ENCODE results near the gene PLEKHA6. TPM values are rescaled to one million over a fixed set of nuclear protein-coding genes. Genes with fewer than 3 reads are reported as not detected.

The PLEKHA6 gene
- total RNA-seq, 2 experiments from 2014 or later, result 0.23 to 0.25 TPM

DNA sequence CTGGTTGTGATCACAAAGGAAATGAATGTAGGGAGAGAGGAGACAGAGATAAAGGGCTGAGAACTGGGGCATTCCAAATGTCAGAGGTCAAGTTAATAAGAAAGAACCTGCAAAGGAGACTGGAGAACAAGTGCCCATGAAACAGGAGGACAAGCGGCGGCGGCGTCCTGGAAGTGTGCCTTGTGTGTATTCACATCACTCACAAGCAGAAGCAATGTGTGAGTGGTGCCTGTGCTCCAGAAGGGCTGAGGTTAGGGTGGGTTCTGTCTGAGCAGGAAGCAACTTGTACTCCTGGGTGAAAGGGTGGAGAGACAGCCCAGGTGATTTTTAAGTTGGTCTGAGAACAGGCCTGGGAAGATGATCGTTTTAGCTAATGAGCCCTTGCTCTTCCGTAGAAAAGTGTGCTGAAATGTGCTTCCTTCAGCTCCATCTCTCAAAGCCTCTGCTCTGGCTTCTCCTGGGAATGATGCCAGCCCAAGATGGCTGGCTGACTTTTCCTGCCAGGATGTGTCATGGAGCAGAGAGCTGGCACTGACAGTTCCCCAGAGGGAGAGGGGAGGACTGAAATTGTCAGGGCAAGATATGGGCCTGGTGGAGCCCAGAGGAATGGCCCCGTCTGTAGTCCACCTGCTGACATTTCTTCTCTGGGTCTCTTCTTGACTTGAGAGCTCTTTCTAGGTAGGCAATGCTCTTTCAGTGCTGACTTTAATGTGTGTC lies 25.1 kb upstream of the PLEKHA6 start:
- POLR2A ChIA-PET, result interaction anchor here (0.5 kb wide), 1 partner anchor 67 kb away, joined by 3 read pairs; no protein-coding TSS in a partner anchor
- CTCF ChIA-PET, result no interaction called here

DNA sequence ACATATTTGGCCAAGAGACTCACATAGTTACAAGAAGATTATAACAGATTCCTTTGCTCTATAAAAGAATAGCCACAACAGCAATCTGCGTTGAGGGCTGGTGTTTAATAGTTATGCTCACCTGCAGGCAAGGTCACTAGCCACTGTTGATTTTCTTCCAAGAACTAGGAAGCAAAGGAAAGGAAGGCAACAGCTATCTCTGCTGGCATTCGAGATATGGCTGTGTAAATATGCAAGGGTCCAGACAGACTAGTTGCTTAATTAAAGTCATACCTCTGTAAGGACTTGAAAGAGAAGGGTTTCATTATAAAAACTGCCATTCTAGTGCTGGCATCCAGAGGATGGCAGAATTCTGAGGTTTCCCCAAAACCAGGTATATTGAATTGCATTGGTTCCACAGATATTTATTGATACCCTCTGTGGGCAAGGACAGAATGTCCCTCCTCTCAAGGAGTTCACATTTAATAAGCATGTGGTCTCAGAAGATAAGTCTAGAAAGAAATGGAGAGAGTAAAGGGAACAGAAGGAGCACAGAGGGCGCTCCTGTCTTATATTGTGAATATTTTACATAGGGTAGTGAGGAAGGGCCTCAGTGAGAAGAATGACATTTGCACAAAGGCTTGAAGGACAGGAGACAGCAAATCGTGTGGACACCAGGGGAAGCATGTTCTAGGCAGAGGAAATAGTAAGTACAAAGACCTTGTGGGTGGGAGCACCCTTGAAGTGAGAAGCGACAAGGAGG lies 23.6 kb upstream of the PLEKHA6 start:
- CTCF ChIA-PET, result interaction anchor here (1.0 to 1.1 kb wide), 2 partner anchors 15 to 48 kb away, joined by 3 to 5 read pairs; no protein-coding TSS in a partner anchor
- POLR2A ChIA-PET, result no interaction called here

DNA sequence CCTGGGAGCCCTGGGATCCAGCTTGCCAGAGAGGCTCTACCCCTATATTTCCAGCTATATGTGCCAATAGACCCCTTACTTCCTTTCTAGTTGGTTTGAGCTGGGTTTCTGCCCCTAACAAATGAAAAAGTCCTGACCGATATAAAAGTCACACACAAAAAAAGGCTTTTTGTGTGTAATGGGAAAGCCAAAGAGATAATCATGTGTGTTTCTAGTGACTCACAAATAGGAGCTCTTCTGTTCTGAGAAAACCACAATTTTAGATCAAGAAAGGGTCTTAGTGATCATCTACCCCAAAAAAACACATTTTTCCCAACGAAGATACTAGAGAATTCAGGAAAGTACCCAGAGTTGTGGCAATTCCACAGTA lies 23.0 kb upstream of the PLEKHA6 start:
- ChIA-PET POLR2A (no interaction called here), CTCF (interaction anchor here (0.7 to 2.8 kb wide), 5 partner anchors 14 to 49 kb away, joined by 3 to 10 read pairs (median 3); no protein-coding TSS in a partner anchor)

DNA sequence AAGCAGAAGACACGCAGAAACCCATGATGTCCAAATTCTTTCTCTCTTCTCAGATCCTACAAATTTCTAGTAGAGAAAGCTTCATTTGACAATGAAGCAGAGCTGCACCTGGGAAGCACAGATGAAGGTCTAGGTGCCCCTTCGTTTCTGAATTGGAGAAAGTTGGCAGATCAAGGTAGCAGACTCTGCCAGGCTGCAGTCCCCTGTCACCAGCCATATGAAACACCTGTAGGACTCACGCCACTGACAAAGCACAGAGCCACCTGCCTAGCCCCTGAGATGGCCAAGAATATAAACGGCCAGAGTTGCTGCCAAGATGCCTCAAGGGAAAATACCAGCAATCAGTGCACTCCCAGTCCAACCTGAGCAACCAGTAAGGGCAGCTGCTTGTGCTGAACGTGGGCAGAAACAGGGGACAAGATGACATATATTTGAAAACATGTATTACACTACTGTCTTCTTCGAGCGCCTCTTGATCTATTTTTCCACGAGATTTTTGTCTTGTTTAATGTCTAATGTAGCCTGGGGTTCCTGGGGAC lies 20.6 kb upstream of the PLEKHA6 start:
- ChIA-PET CTCF (interaction anchor here (2.8 kb wide), 1 partner anchor 16 kb away, joined by 10 read pairs; no protein-coding TSS in a partner anchor), POLR2A (no interaction called here)

DNA sequence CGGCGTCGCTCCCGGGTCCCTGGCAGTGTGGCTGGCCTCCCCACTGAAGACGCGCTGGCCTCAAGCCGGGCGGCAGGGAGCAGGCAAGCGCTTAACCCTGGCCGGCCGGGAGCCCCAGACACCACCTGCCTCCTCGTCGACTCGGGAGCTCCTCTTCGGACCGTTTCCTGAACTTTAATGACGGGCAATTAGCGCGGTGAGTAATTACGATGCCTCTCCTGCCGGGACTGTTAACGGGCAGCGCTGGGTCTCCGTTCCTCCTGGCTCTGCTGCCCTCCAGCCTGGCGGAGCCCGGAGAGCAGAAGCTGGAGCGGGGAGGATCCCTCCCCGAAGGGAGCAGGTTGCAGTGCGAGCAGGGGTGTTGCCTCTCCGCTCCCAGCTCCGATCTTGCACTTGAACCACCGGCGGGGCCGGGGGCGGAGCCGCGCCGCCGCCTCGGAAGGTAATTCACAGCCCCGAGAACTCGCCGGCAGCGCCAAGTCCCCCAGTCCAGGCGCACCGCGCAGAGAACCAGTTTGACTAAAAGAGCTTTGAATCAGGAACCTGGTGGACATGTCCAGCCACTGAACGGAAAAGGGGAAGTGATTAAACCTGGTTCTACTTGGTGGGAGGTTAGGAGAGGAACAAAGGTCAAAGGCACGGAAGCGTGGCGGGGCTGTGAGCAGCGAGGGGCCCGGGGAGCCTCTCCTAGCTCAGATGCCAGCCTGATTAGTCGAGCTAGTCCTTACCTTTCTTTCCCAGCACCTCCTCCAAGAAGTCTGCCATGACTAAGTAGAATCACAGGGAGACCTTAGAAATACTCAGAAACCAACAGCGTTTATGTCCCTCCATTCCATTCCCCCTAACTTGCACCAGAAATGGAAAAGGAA lies 18.3 kb upstream of the PLEKHA6 start:
- ChIA-PET CTCF (interaction anchor here (0.8 to 2.2 kb wide), 4 partner anchors 15 to 171 kb away, joined by 3 to 9 read pairs (median 6); no protein-coding TSS in a partner anchor), POLR2A (interaction anchor here (1.1 kb wide), 2 partner anchors 14 to 116 kb away, joined by 3 read pairs; partner anchors contain the start of gene PIK3C2B)

DNA sequence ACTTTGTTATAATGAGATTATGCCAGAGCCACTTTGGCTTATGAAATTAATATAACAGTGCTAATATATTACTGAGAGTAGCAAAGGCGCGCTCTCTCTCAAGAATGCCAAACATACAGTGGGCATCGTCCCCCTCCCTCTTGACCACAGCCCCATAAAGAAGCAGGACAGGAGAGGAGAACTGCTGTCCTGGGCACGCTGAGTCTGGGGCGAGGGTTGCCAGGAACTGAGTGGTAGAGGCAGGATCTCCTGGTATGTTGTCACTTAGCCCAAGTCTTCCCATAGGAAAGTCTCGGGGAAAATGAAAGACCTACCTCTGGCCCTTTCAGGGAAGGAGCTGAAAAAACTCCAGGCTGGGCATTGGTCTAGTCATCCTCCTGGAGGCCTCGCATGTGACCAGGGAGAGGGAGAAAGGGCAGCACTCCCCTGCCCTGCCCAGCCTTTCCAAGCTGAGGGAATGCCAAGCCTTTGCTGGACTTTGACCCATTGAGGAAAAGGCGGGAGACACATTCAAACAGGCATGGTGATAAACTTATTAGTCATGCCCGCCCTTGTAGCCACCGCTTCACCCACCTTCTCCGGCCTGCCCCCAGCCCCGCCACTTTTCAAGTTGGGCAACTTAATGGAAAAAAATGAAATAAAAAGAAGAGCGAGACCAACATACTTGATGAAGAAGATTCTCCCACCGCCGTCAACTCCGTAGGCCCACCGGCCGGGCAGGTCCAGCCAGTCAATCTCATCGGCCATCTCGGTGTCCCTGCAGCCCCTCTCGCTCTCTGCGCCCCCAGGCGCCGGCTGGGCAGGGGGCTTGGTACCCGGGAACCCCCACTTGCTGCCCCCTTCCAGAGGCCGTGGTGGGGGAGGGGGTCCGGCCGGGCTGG lies 17.4 kb upstream of the PLEKHA6 start:
- ChIA-PET POLR2A (interaction anchor here (1.1 kb wide), 2 partner anchors 13 to 117 kb away, joined by 3 read pairs; partner anchors contain the start of gene PIK3C2B), CTCF (interaction anchor here (1.3 to 2.2 kb wide), 2 partner anchors 14 to 21 kb away, joined by 8 to 9 read pairs; no protein-coding TSS in a partner anchor)

DNA sequence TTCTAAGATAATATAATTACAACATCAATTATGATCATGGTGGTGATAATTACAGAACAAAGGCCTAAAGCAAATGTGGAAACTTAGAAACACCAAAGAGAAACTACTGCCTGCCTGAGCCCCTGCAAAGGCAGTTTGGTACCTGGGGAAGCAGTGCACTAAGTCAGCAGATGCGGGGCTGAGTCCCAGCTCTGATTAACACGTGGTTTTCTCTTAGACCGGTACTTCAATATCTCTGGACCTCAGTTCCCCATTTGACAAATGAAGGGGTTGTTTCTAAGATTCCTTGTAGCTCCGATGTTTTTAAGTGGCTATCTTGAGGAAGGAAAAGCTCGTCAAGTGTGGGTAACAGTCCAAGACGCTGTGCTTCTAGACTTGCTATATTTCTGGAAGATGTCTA lies 16.7 kb upstream of the PLEKHA6 start:
- CTCF ChIA-PET, result interaction anchor here (1.4 kb wide), 1 partner anchor 16 kb away, joined by 3 read pairs; no protein-coding TSS in a partner anchor

DNA sequence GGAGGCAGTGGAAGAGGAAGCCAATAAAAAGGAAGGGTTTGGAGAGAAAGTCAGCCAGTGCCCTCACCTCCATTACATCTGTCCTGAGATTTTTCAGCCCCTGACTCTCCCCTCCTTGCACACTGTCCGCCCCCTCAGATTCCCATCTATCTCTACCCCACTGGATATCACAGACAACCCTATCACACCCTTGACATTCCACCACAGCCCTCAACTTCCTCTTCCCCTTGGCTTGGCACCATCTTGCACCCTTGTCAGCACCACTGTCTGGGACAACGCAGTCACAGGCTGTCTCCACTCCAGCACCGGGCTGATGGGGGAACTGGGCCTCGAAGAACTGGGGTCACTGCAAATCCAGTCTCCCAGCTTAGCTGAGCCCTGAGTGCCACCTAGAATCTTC lies 14.2 kb upstream of the PLEKHA6 start:
- ChIA-PET POLR2A (no interaction called here), CTCF (no interaction called here)

More for the DNA sequence above, 16.7 kb upstream of the PLEKHA6 start:
- POLR2A ChIA-PET, result no interaction called here

DNA sequence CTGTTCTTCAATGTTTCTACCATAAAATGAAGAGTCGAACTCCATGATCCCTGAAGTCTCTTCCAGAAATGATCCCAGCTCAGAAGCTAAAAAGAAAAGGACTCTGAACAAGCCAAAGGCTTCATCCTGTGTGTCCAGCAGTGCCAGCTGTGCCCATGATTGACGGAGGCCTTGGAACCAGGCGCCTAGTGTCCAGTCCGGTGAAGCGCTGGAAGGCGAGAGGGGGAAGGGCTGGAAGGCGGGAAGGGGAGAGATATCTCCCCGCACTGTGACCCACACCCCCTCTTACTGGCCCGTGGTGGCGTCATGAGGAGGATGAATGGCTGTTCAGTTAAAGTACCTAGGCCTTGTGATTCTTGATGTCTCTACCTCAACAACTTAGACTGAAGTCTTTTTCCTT lies 10.4 kb upstream of the PLEKHA6 start:
- POLR2A ChIA-PET, result no interaction called here
- CTCF ChIA-PET, result no interaction called here

DNA sequence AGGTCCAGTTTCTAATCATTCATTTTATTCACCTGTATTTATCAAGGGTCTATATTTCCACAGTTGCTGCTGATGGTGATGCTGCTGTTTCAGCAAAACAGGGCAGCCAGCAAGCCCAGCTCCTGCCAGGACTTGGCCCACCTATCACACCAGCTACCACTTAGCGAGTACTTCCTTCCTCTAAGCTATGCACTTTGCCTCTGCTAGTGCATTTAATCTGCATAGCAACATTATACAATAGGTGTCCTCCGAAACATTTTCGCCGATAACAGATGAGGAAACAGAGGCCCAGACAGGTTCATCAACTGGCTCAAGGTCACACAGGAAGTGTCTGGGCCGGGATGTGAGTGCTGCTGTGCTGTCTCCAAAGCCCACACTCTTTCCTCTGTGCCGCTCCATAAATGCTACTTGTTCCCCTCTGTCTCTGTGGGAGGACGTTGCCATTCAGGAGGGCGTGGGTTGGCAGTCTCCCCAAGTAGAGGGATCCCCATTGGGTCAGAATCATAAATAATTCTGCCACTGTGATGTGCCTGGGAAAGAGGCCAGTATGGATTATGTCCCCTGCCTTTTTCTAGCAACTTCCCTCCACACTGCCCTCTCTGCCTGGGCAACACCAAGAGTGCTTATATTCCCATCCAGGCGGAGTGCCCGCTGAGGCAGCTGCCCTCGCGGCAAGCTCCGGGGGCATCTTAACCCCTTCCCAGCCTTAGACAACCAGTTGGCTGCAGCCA lies 9.4 kb upstream of the PLEKHA6 start:
- ChIA-PET CTCF (interaction anchor here (0.6 kb wide), 1 partner anchor 13 kb away, joined by 3 read pairs; no protein-coding TSS in a partner anchor), POLR2A (no interaction called here)

DNA sequence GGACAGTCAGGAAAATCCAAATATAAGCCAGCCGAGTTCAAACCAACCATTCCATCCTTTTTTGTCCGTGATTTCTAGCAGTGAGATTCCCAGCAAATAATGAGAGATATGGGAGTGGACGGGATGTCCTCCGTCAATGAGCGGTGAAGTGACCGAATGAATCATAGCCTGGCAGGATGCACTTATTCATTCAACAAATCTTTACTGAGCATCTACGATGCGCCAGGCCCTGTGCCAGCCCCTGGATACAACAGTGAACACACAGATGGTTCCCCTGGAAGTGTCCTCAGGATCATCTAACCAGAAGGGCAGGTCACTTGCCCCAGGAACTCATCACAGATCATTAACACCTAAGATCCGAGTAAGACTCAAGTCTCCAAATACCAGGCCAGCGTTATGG lies 8.2 kb upstream of the PLEKHA6 start:
- CTCF ChIA-PET, result interaction anchor here (1.2 kb wide), 1 partner anchor 202 kb away, joined by 3 read pairs; the partner anchor contains the start of gene REN
- POLR2A ChIA-PET, result no interaction called here

DNA sequence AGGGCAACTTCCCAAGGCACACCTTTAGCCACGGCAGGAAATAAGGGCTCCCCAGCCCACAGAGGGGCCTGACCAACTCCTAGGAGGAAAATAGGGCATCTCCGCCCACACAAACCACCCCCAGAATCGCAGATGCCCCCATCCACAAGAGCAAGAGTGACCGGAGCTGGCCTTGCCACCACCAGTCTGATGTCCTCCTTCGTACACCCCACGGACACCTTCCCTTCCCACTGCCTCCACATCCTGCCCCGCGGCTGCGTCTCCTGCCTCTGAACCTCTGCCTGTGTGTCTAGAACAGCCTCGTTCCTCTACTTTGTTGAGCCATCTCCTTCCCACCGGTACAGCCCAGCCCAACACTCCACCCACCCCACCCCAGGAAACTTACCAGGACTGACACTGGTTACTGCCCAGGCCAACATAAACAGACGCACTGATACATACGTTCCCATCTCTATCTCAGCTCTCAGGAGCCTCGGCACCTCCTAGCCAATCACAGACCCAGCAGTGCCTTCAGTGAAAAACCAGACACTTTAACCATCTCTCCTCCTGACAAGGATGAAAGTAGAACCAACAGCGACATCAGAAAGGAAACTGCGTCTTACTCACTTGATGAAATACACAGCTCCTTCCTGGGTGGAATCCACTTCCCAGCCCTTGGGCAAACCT lies 7.6 kb upstream of the PLEKHA6 start:
- ChIA-PET POLR2A (no interaction called here), CTCF (interaction anchor here (1.2 to 1.5 kb wide), 2 partner anchors 201 to 204 kb away, joined by 3 to 4 read pairs; partner anchors contain the start of gene REN)

DNA sequence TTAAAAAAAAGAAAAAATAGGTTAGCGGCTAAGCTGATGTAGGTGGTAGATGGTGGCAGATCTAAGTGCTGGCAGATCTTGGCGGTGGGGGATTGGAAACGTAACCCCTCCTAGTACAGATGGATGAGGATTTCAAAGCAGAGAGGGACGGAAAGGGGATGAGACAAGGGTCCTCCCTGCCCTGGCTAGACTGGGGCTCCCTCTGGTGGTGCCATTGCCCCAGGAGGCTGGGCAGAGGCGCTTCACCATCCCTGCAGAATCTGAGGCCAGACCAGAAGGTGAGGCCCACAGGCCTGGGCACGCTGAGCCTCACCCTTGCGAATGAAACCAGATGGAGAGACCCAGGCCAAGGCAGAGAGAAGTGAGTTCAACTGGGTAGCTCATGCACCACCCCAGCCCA lies 7.0 kb upstream of the PLEKHA6 start:
- ChIA-PET CTCF (interaction anchor here (1.2 to 1.5 kb wide), 2 partner anchors 200 to 204 kb away, joined by 3 to 4 read pairs; partner anchors contain the start of gene REN), POLR2A (no interaction called here)

DNA sequence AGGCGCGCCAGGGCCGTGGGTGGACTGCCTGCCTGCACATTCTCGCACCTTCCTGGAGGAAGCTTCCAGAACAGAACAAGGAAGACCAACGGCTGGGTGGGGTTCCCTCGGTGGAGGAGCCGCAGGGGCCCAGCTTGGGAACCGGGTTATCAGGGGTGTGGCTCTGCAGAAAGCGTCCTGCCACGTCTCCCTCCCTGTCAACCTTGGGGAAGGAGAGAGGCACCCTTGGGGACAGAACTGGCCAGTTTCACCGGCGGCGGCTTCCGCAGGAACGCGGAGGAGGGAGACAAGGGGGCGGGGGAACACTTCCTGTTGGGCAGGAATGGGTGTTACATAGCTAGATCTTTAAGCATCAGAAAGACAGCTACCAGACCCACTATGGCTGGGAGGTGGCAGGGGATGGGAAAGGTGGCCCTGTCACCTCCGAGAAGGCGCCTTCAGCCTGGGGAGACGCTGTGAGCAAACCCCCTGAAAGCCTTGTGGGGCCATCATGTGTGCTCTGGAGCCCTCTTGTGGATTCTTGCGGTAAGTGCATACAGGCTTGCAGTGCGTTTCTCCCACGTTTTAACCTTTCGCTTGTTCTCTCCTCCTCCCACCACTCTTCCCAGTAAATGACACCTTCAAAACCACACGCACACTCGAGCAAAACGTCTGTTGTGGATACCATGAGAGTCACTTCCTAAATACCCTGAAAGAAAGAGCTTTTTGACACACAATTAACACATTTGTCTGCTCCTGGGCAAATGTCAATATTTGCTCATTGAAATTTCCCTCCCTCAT lies 3.8 kb upstream of the PLEKHA6 start:
- CTCF ChIA-PET, result interaction anchor here (0.6 to 3.3 kb wide), 32 partner anchors 9 to 503 kb away, joined by 3 to 27 read pairs (median 4); partner anchors contain the start of gene GOLT1A
- POLR2A ChIA-PET, result interaction anchor here (0.5 to 1.6 kb wide), 3 partner anchors 14 to 533 kb away, joined by 3 to 10 read pairs (median 5); no protein-coding TSS in a partner anchor

DNA sequence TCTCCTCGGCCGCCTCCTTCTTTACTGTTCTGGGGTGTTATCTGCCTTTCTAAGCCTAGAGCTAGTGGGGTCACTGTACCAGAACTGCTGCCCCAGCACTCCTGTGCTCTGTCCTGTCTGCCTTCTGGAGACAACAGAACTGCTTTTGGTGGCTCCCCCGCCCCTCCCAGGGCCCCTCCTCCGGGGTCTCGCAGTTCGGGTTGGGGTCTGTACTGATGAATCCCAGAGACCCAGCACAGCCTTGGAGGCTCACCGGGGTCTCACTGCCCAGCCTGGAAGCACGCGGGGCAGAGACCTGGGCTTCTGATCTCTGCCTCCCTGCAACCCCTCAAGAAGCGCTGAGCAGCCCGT lies 3.2 kb upstream of the PLEKHA6 start:
- ChIA-PET CTCF (interaction anchor here (0.7 to 3.3 kb wide), 30 partner anchors 9 to 503 kb away, joined by 3 to 27 read pairs (median 4); partner anchors contain the start of gene GOLT1A), POLR2A (interaction anchor here (1.6 kb wide), 1 partner anchor 38 kb away, joined by 5 read pairs; no protein-coding TSS in a partner anchor)

DNA sequence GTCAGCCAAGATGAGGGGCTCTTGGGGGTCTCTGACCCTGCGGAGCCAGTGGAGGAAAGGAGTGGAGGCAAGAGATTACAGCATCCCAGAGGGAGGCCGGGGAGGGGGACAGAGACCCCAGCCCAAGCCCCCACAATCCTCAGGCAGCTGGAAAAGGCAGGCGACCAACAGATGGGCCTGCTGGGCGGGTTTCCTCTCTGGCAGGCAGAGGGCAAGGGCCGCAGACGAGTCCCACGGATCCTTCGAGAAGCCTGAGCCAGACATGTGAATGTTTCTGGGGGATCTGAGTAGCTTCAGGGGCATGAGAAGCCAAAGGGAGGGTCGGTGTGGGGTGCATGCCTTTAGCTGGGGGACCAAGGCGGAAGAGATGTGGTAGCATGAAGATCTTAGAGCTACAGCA lies 2.1 kb upstream of the PLEKHA6 start:
- ChIA-PET CTCF (interaction anchor here (0.8 to 3.3 kb wide), 3 partner anchors 74 to 199 kb away, joined by 3 to 13 read pairs (median 4); no protein-coding TSS in a partner anchor), POLR2A (interaction anchor here (0.5 kb wide), 1 partner anchor 44 kb away, joined by 3 read pairs; no protein-coding TSS in a partner anchor)

All from activated CD8-positive, alpha-beta memory T cell treated with anti-CD3 and anti-CD28 coated beads for 36 hours (primary cell).